ENCODE results near the gene SBSN. TPM values are rescaled to one million over a fixed set of nuclear protein-coding genes. Genes with fewer than 3 reads are reported as not detected.

SBSN gene
- total RNA-seq, 6 experiments from 2014 or later: 1.6 to 3.3 (median 2.0) TPM

DNA sequence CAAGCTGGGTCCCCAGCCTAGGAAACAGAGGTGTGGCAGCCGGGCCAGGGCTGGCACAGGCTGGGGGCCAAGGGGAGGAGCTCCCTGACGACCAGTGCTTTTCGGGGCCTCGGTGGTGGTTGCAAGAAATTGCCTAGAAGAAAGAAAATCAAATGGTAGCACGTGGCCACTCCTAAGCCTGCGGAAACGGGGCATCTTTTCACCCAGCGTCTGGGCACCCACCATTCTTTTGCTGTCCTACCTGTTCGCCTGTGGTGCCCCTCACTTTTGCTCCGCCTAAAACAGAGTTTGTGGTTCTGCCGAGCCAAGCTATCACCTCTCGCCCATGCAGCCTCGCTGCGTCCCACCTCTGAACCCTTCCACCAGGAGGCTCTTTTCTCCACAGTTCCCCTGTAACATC is 30.7 kb downstream of the SBSN start:
- Mint-ChIP-seq H3K36me3 (ENCODE audit: low read depth) (no peaks in the 10 kb centered on the region), H3K9me3 (no peaks in the 10 kb centered on the region), H3K27ac (no peak overlapping the region), H3K4me3 (no peak overlapping the region), H3K4me1 (ENCODE audit: low read depth) (no peaks in the 10 kb centered on the region), H3K27me3 (ENCODE audit: insufficient read depth) (peaks cover 53% of the 10 kb centered on the region)
- TF ChIP-seq, protein P1, sequence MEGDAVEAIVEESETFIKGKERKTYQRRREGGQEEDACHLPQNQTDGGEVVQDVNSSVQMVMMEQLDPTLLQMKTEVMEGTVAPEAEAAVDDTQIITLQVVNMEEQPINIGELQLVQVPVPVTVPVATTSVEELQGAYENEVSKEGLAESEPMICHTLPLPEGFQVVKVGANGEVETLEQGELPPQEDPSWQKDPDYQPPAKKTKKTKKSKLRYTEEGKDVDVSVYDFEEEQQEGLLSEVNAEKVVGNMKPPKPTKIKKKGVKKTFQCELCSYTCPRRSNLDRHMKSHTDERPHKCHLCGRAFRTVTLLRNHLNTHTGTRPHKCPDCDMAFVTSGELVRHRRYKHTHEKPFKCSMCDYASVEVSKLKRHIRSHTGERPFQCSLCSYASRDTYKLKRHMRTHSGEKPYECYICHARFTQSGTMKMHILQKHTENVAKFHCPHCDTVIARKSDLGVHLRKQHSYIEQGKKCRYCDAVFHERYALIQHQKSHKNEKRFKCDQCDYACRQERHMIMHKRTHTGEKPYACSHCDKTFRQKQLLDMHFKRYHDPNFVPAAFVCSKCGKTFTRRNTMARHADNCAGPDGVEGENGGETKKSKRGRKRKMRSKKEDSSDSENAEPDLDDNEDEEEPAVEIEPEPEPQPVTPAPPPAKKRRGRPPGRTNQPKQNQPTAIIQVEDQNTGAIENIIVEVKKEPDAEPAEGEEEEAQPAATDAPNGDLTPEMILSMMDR (IDR thresholded peaks at IDR 0.05): no peak
- DNase-seq: no peak

DNA sequence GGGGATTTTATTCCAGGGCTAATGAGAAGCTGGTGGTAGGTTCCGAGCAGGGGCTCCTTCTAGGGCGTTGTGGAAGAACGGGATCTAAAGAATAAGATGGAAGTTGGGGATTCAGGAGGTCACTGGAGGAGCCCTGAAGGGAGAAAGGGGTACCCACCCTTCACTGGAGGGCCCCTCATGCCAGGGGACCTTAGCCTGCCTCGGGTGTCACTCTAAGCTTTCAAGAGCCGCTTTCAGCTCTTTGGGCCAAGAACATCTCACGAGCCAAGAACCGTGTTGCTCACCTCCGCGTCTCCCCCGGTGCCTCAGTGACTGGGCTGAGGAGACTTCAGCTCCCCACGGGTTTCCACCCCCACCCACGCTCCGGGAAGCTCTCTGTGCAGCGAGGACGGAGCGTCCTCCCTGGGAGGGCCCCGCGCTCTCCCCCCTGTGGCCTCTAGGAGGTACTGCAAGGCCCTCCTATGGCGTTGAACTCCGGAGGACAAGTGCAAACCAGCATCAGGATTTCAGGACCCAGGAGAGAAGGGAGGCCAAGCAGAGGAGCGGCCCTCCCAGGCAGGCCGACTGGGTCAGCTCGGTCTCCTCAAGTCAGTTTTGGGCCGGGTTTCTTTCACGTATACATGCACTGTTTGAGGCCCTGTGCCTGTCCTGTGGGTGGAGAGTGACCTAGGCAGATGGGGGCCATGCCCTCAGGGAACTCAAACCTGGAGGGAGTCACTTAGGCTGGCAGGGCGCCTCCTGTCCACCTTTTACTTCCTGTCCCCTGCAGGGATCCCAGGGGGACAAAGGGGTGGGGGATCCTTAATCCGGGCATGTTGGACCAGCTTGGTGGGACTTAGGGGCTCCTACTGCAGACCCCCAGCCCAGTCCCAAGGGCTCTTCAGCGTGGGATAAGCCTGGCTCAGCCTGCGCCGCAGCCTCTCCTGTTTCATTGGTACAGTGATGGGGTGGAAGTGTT is 32.7 kb downstream of the SBSN start:
- H3K4me1 Mint-ChIP-seq (ENCODE audit: low read depth): no peaks in the 10 kb centered on the region
- H3K27me3 Mint-ChIP-seq (ENCODE audit: insufficient read depth): peaks cover 59% of the 10 kb centered on the region
- DNase-seq: peak; percentile 46
- H3K4me3 Mint-ChIP-seq: no peak overlapping the region
- no peaks in the 10 kb centered on the region for H3K9me3 Mint-ChIP-seq
- TF ChIP-seq, protein P1 (IDR thresholded peaks at IDR 0.05): peak; percentile 94
- no peak overlapping the region for H3K27ac Mint-ChIP-seq
- H3K36me3 Mint-ChIP-seq (ENCODE audit: low read depth): no peaks in the 10 kb centered on the region

DNA sequence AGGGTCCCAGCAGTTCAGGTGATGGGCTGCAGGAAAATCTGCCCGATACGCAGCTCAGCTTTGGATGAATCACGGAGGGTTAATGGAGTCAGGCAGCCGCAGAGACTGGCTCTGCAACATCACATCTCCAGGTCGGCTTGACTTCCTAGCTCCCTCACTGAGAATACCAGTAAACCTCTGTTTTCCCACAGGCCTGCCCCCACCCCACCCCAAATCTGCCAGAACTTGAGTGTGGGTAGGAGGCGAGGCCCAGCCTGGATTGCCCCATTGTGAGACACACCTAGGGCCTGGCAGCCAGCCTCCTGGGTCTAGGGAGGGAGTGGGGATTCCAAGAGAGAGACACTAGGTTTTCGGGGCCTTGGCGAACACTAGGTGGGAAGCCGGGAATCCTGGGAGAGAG is 34.1 kb downstream of the SBSN start:
- no peak for DNase-seq
- no peaks in the 10 kb centered on the region for H3K36me3 Mint-ChIP-seq (ENCODE audit: low read depth)
- H3K9me3 Mint-ChIP-seq: no peaks in the 10 kb centered on the region
- no peak overlapping the region for H3K27ac Mint-ChIP-seq
- H3K4me3 Mint-ChIP-seq: no peak overlapping the region
- TF ChIP-seq, protein P1 (IDR thresholded peaks at IDR 0.05): no peak
- peaks cover 58% of the 10 kb centered on the region for H3K27me3 Mint-ChIP-seq (ENCODE audit: insufficient read depth)
- H3K4me1 Mint-ChIP-seq (ENCODE audit: low read depth): no peaks in the 10 kb centered on the region

DNA sequence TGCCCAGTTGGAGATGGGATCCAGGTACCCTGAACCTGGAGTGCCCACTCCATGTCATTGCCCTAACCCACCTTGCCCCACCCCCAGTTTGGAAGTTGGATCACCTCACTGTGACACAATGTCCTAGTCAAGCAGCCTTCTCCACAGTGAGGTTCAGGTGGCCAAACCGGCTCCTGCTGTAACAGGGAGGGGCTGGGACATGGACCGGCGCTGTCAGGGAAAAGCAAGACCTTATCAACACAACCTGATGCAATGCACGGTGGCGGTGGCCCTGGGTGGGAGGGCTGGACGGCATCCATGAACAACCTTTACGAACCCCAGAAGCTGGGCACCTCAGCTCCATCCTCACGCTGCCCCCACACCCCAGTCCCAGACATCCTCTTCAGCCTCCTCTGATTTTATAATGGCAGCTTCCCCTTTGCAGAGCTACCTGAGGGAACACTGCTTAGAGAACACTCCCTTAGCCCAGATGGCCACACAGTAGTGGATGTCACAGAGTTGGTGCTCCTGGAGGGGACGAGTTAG is 36.2 kb downstream of the SBSN start:
- Mint-ChIP-seq H3K36me3 (ENCODE audit: low read depth) (no peaks in the 10 kb centered on the region), H3K27ac (no peak overlapping the region), H3K9me3 (no peaks in the 10 kb centered on the region), H3K4me3 (no peak overlapping the region), H3K27me3 (ENCODE audit: insufficient read depth) (peaks cover 55% of the 10 kb centered on the region), H3K4me1 (ENCODE audit: low read depth) (no peaks in the 10 kb centered on the region)
- no peak for DNase-seq
- TF ChIP-seq, protein P1 (IDR thresholded peaks at IDR 0.05): no peak

DNA sequence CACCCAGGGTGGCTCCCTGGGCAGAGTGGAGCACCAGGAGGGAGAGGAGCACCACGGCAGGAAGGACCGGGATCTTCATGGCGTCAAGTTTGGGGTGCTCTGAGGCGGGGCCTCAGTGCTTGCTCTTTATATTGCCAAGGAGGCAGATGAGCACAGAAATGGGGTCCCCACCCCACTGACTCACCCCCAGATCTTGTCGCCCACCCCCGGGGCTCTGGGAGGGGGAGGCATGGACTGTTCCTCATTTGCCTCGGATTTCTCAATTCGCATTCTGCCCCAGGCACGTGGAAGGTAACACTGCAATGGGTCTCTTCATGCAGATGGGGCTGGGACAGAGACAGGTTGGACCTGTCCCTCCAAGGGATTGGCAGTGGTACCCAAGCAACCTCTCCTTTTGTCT is 37.7 kb downstream of the SBSN start, which contains the start of gene KRTDAP:
Gene KRTDAP (minus strand): TSS at position 101 of the 400 bp plus-strand sequence. CDS start 22 bp downstream, at position 79.
- H3K27ac Mint-ChIP-seq: no peak within 1 kb of the TSS
- DNase-seq: no peak
- H3K27me3 Mint-ChIP-seq (ENCODE audit: insufficient read depth): peaks cover 59% of the 10 kb centered on the region
- no peak within 1 kb of the TSS for H3K4me3 Mint-ChIP-seq
- no peaks in the 10 kb centered on the region for H3K9me3 Mint-ChIP-seq
- no peaks in the 10 kb centered on the region for H3K4me1 Mint-ChIP-seq (ENCODE audit: low read depth)
- TF ChIP-seq, protein P1 (IDR thresholded peaks at IDR 0.05): no peak
- no peaks in the 10 kb centered on the region for H3K36me3 Mint-ChIP-seq (ENCODE audit: low read depth)

Measured in HFFc6 (cell line).